Keratinocyte (primary cell): ENCODE results near the gene TNS1. TPM values are rescaled to one million over a fixed set of nuclear protein-coding genes. Genes with fewer than 3 reads are reported as not detected.

Source experiments
- DNase-seq: peaks from one replicate; pipeline ENCODE4 v3.0.0-alpha.2; 2011; ENCODE audit warnings: low read depth, missing footprints, low spot score
- FAIRE-seq: peaks from 2 replicates; lab custom pipeline; 2011; peaks lifted over from hg19 to GRCh38; lab: Jason Lieb, UNC
- H2AFZ ChIP-seq: 2 replicates; pipeline ENCODE4 v1.6.0; 2012; ENCODE audit warnings: low read length, control low read depth, inconsistent platforms; ENCODE audit not compliant: control insufficient read depth
- H3K27ac ChIP-seq: 2 replicates; pipeline ENCODE4 v1.5.1; 2011; ENCODE audit warnings: low read length; ENCODE audit not compliant: control insufficient read depth, insufficient read depth
- H3K27me3 ChIP-seq: 3 replicates; pipeline ENCODE4 v1.6.0; 2011; ENCODE audit warnings: low read length; ENCODE audit not compliant: control insufficient read depth, insufficient read depth; ENCODE audit errors: extremely low read depth
- H3K36me3 ChIP-seq, 2 experiments: 2 replicates in 1 of 2; 3 replicates in 1 of 2; pipeline ENCODE4 v1.5.1; 2011; ENCODE audit warnings: low read length in 2 of 2, mild to moderate bottlenecking in 1 of 2; ENCODE audit not compliant: control insufficient read depth in 2 of 2, insufficient read depth in 2 of 2; ENCODE audit errors: extremely low read depth in 1 of 2
- H3K4me1 ChIP-seq: 3 replicates; pipeline ENCODE4 v1.5.1; 2011; ENCODE audit warnings: low read length; ENCODE audit not compliant: control insufficient read depth, insufficient read depth; ENCODE audit errors: extremely low read depth
- H3K4me2 ChIP-seq: 3 replicates; pipeline ENCODE4 v1.6.0; 2011; ENCODE audit warnings: low read depth, low read length; ENCODE audit not compliant: control insufficient read depth, insufficient read depth; ENCODE audit errors: extremely low read depth
- H3K4me3 ChIP-seq, 3 experiments: fragments of 200-600 bp in 1 of 3; sonication (generic) in 1 of 3; 2 replicates in 2 of 3; 3 replicates in 1 of 3; pipeline ENCODE4 v1.5.1; 2011 to 2016; ENCODE audit warnings: low read length in 3 of 3, mild to moderate bottlenecking in 3 of 3, control low read depth in 2 of 3, inconsistent platforms in 1 of 3, low read depth in 1 of 3, mixed read lengths in 1 of 3, mixed run types in 1 of 3, moderate library complexity in 1 of 3; ENCODE audit not compliant: control insufficient read depth in 2 of 3, insufficient read depth in 2 of 3; ENCODE audit errors: extremely low read depth in 1 of 3
- H3K79me2 ChIP-seq: 2 replicates; pipeline ENCODE4 v1.6.0; 2012; ENCODE audit warnings: low read length; ENCODE audit not compliant: control insufficient read depth, insufficient read depth
- H3K9ac ChIP-seq: 3 replicates; pipeline ENCODE4 v1.6.0; 2011; ENCODE audit warnings: low read length; ENCODE audit not compliant: control insufficient read depth, insufficient read depth; ENCODE audit errors: extremely low read depth
- H3K9me1 ChIP-seq: 3 replicates; pipeline ENCODE4 v1.6.0; 2011; ENCODE audit warnings: low read length; ENCODE audit not compliant: control insufficient read depth, insufficient read depth; ENCODE audit errors: extremely low read depth
- H3K9me3 ChIP-seq: 2 replicates; pipeline ENCODE4 v1.5.1; 2012; ENCODE audit warnings: low read depth, low read length; ENCODE audit not compliant: control insufficient read depth
- H4K20me1 ChIP-seq: 3 replicates; pipeline ENCODE4 v1.6.0; 2011; ENCODE audit warnings: low read length; ENCODE audit not compliant: control insufficient read depth, insufficient read depth; ENCODE audit errors: extremely low read depth
- EZH2 ChIP-seq: IDR thresholded peaks from one replicate; pipeline ENCODE4 v1.6.1; 2012; ENCODE audit warnings: inconsistent platforms, mild to moderate bottlenecking, low read length, moderate library complexity
- dilution Hi-C: fragments of 300-500 bp; cut with MboI; formaldehyde crosslinking; loops from one replicate; pipeline ENCODE4 v1.7.0; 2020; ENCODE audit warnings: low sequenced_read_pairs; ENCODE audit not compliant: extremely low pct_ligation_motif_present
- polyA plus RNA-seq, 5 experiments: library from polyadenylated mRNA; depleted of rRNA in 3 of 5; stranded (reverse) in 3 of 5; stranded (forward) in 1 of 5; unstranded in 1 of 5; fragments of >200 nt; gene quantifications; 1 replicate in 1 of 5; 2 replicates in 3 of 5; 3 replicates in 1 of 5; pipeline versions ENCODE4 v1.2.1 to v1.2.3, GENCODE V29; 2011 to 2012; ENCODE audit warnings: missing spikeins in 2 of 5, low read depth in 1 of 5, low replicate concordance in 1 of 5
- TF ChIP-seq, protein P1 (sequence below), 3 experiments: IDR thresholded peaks in 1 of 3; conservative IDR thresholded peaks in 1 of 3; optimal IDR thresholded peaks in 1 of 3; 2 replicates in 2 of 3; 3 replicates in 1 of 3; pipeline versions ENCODE3 to v1.5.1; 2011; ENCODE audit warnings: low read length in 3 of 3, mild to moderate bottlenecking in 3 of 3, moderate library complexity in 2 of 3, control low read depth in 1 of 3, inconsistent platforms in 1 of 3; ENCODE audit not compliant: insufficient read depth in 2 of 3; ENCODE audit errors: extremely low read depth in 1 of 3

The TNS1 gene
- polyA plus RNA-seq, 1 donor (not counting 4 experiments of a cell fraction or from before 2014, with no cell fraction given): 2.5 TPM

DNA sequence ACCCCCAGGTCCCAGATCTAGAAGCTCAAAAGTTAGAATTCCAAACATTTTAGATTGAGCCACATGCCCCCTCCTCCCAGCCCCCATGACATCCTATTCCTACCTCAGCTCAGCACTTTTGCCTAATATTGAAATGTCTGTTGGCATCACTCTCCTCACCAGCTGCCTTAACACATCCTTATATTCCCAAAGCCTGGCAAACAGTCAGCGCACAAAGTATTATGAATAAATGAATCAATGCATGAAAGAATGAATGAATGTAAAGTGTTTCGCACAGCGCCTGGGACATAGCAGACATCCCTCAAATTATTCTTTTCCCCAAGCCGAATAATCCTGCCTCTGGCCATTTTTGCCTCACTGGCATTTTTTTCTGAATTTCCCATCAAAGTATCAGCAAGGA lies 175.8 kb downstream of the TNS1 start:
- TF ChIP-seq, protein P1, sequence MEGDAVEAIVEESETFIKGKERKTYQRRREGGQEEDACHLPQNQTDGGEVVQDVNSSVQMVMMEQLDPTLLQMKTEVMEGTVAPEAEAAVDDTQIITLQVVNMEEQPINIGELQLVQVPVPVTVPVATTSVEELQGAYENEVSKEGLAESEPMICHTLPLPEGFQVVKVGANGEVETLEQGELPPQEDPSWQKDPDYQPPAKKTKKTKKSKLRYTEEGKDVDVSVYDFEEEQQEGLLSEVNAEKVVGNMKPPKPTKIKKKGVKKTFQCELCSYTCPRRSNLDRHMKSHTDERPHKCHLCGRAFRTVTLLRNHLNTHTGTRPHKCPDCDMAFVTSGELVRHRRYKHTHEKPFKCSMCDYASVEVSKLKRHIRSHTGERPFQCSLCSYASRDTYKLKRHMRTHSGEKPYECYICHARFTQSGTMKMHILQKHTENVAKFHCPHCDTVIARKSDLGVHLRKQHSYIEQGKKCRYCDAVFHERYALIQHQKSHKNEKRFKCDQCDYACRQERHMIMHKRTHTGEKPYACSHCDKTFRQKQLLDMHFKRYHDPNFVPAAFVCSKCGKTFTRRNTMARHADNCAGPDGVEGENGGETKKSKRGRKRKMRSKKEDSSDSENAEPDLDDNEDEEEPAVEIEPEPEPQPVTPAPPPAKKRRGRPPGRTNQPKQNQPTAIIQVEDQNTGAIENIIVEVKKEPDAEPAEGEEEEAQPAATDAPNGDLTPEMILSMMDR (optimal IDR thresholded peaks at IDR 0.05 in 1 of 3, IDR thresholded peaks at IDR 0.05 in 1 of 3, conservative IDR thresholded peaks at IDR 0.05 in 1 of 3; ENCODE audit: extremely low read depth in 1 of 3, insufficient read depth in 2 of 3, low read length in 3 of 3): no peak
- TF ChIP-seq EZH2: no peak
- Histone ChIP-seq H3K4me3 (no peak overlapping the region), H3K9me1 (no peaks in the 10 kb centered on the region), H4K20me1 (no peaks in the 10 kb centered on the region), H3K9ac (no peak overlapping the region), H2AFZ (no peak overlapping the region), H3K4me1 (peaks cover 9% of the 10 kb centered on the region), H3K27me3 (peaks cover 7% of the 10 kb centered on the region), H3K9me3 (no peaks in the 10 kb centered on the region), H3K27ac (no peak overlapping the region), H3K36me3 (no peaks in the 10 kb centered on the region), H3K4me2 (no peak overlapping the region), H3K79me2 (no peaks in the 10 kb centered on the region)
- dilution Hi-C loops: no loop called here
- FAIRE-seq: no peak
- DNase-seq: no peak

DNA sequence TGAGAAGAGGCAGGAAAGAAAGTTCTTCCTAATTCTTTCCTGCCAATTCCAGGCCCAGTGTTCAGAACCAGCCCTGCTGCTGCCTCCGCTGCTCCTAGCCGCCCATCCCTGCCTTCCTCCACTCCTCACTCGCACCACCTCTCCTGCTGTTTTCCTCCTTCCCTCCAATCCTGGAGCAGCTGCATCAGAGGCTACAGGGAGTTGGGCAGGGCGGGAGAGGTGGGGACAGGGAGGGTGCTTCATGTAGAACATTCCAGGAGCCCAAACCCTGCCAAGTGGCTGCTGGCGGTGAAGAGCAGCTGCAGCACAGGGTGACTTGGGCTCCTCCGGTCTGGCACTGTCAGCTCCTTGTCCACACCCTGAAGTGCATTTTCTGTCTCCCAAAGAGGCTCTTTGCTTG lies 176.3 kb downstream of the TNS1 start:
- no peak for TF ChIP-seq EZH2
- TF ChIP-seq, protein P1 (optimal IDR thresholded peaks at IDR 0.05 in 1 of 3, IDR thresholded peaks at IDR 0.05 in 1 of 3, conservative IDR thresholded peaks at IDR 0.05 in 1 of 3; ENCODE audit: extremely low read depth in 1 of 3, insufficient read depth in 2 of 3, low read length in 3 of 3): no peak
- FAIRE-seq (peak; percentile 5), DNase-seq (no peak)
- H3K9me1 ChIP-seq: no peaks in the 10 kb centered on the region
- dilution Hi-C loops: no loop called here
- peaks cover 7% of the 10 kb centered on the region for H3K27me3 ChIP-seq
- H3K9me3 ChIP-seq: no peaks in the 10 kb centered on the region
- H4K20me1 ChIP-seq: peaks cover under 1% of the 10 kb centered on the region
- H3K4me1 ChIP-seq: peaks cover 9% of the 10 kb centered on the region
- H3K4me2 ChIP-seq: no peak overlapping the region
- H2AFZ ChIP-seq: no peak overlapping the region
- H3K79me2 ChIP-seq: no peaks in the 10 kb centered on the region
- H3K9ac ChIP-seq: no peak overlapping the region
- no peaks in the 10 kb centered on the region for H3K36me3 ChIP-seq
- no peak overlapping the region for H3K4me3 ChIP-seq
- no peak overlapping the region for H3K27ac ChIP-seq
